NCI-H69 (cell line): ENCODE data around the gene LRGUK.

Source experiments
- DNase-seq: peaks from one replicate; lab custom pipeline; 2025; lab: John Stamatoyannopoulos, UW

Gene LRGUK

GRCh38 chr7:134128829-134129228, 1.7 kb downstream of the LRGUK start:
- no peak for DNase-seq

GRCh38 chr7:134129856-134130523, 2.9 kb downstream of the LRGUK start:
- DNase-seq: no peak

- DNase-seq: no peak
Observed at GRCh38 chr7:134134004-134134403, 6.9 kb downstream of the LRGUK start.

- peak; percentile 76 for DNase-seq
Observed at GRCh38 chr7:134140889-134141867, 14.0 kb downstream of the LRGUK start.

GRCh38 chr7:134141868-134142264, 14.7 kb downstream of the LRGUK start:
- no peak for DNase-seq

- no peak for DNase-seq
Observed at GRCh38 chr7:134153493-134154136, 26.5 kb downstream of the LRGUK start.

GRCh38 chr7:134154581-134155130, 27.5 kb downstream of the LRGUK start:
- DNase-seq: no peak

- DNase-seq: no peak
Observed at GRCh38 chr7:134155206-134155605, 28.1 kb downstream of the LRGUK start.

GRCh38 chr7:134155871-134156270, 28.7 kb downstream of the LRGUK start:
- DNase-seq: no peak

GRCh38 chr7:134165252-134165651, 38.1 kb downstream of the LRGUK start:
- DNase-seq: no peak

- DNase-seq: no peak
Observed at GRCh38 chr7:134167250-134167649, 40.1 kb downstream of the LRGUK start.

GRCh38 chr7:134167841-134168240, 40.7 kb downstream of the LRGUK start:
- peak; percentile 74 for DNase-seq

GRCh38 chr7:134174795-134175261, 47.7 kb downstream of the LRGUK start:
- peak; percentile 41 for DNase-seq

- DNase-seq: peak; percentile 17
Observed at GRCh38 chr7:134175334-134176036, 48.3 kb downstream of the LRGUK start.

GRCh38 chr7:134176037-134176350, 48.9 kb downstream of the LRGUK start:
- DNase-seq: peak; percentile 88

- DNase-seq: peak; percentile 27
Observed at GRCh38 chr7:134179036-134180011, 52.2 kb downstream of the LRGUK start.

- DNase-seq: no peak
Observed at GRCh38 chr7:134180376-134180775, 53.2 kb downstream of the LRGUK start.

GRCh38 chr7:134182078-134182477, 54.9 kb downstream of the LRGUK start:
- DNase-seq: peak; percentile 11

GRCh38 chr7:134184767-134185166, 57.6 kb downstream of the LRGUK start:
- DNase-seq: no peak

GRCh38 chr7:134186027-134186426, 58.9 kb downstream of the LRGUK start:
- no peak for DNase-seq
